ENCODE results near the gene ZNF396.

The ZNF396 gene

DNA sequence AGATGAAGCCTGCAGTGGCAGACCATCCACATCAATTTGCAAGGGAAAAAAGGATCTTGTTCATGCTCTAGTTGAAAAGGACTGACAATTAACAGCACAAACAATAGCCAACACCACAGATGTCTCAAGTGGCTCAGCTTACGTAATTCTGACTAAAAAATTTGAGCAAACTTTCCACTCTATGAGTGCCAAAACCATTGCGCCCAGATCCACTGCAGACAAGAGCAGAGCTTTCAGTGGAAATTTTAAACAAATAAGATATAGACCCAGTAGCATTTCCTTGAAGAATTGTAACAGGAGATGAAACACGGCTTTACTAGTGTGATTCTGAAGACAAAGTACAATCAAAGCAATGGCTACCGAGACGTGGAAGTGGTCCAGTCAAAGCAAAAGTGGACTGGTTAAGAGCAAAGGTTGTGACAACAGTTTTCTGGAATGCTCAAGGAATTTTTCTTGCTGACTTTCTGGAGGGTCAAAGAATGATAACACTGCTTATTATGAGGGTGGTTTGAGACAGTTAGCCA lies 12.0 kb upstream of the ZNF396 start:
- no peak overlapping the region for H3K4me3 ChIP-seq (ENCODE audit: low read depth, low read length)
- peak; percentile 64 for DNase-seq (ENCODE audit: low read depth, low spot score)
- no peak for TF ChIP-seq CTCF (IDR thresholded peaks at IDR 0.05; ENCODE audit: low read depth, low read length)
- in situ Hi-C loops (cut with HindIII; ENCODE audit: low sequenced_read_pairs) = no loop called here

DNA sequence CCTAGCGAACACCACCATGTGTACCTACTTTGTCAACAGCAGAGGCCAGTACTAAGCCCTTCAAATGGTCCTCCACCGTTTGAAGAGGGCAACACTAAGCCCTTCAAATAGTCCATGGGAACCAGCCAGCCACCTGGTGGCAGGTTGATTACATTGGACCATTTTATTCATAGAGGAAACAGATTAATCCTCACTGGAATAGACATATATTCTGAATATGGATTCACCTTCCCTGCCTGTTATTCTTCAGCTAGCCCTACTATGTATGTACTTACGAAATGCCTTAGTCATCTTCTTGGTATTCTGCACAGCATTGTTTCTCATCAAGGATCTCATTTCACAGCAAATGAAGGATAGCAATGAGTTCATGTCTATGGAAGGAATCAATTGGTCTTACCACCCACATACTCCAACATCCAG lies 10.0 kb upstream of the ZNF396 start:
- peak; percentile 23 for DNase-seq (ENCODE audit: low read depth, low spot score)
- TF ChIP-seq CTCF (IDR thresholded peaks at IDR 0.05; ENCODE audit: low read depth, low read length) = peak; percentile 17
- in situ Hi-C loops (cut with HindIII; ENCODE audit: low sequenced_read_pairs) = no loop called here
- no peak overlapping the region for H3K4me3 ChIP-seq (ENCODE audit: low read depth, low read length)

DNA sequence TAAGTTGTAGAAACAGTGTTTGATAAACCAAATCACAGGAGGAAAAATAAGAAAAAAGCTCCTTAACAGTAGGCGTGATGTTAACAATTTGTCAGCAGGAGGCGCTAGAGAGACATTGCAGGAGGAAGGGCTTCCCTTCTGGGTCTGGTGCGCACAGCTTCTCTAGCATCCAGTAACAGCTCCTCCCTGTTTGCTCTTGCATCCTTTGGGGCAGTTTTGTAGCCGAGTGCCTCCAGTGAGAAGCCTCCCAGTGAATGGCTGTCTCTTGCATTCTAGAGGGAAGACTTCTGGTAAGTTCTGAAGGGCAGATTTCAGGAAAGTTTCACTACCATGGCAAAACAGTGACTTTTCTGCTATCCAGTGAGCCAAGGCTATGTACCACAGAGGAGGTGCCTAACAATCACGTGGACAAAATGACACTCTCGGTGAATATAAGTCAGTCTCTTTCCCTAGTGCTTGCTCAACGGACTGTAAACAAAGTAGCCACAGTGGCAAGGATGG lies 9.5 kb upstream of the ZNF396 start:
- peak; percentile 94 for TF ChIP-seq CTCF (IDR thresholded peaks at IDR 0.05; ENCODE audit: low read depth, low read length)
- in situ Hi-C loops (cut with HindIII; ENCODE audit: low sequenced_read_pairs) = no loop called here
- no peak overlapping the region for H3K4me3 ChIP-seq (ENCODE audit: low read depth, low read length)
- peak; percentile 82 for DNase-seq (ENCODE audit: low read depth, low spot score)

DNA sequence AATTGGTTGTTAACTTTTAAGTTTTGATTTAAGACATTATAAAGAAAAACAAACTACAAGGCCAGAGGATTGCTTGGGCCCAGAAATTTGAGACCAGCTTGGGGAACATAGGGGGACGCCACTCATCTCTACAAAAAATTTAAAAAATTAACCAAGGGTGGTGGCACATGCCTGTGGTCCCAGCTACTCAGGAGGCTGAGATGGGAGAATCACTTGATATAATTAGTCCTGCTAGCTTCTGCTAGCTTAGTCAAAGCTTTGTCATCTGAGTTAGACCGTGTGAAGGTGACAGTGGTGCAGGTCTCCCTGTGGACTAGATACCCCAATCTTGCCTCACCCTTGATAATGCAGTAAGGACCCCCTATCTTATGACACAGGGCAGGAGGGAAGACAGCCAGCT lies 6.0 kb upstream of the ZNF396 start:
- in situ Hi-C loops (cut with HindIII; ENCODE audit: low sequenced_read_pairs) = no loop called here
- TF ChIP-seq CTCF (IDR thresholded peaks at IDR 0.05; ENCODE audit: low read depth, low read length) = no peak
- no peak for DNase-seq (ENCODE audit: low read depth, low spot score)
- H3K4me3 ChIP-seq (ENCODE audit: low read depth, low read length) = no peak overlapping the region

DNA sequence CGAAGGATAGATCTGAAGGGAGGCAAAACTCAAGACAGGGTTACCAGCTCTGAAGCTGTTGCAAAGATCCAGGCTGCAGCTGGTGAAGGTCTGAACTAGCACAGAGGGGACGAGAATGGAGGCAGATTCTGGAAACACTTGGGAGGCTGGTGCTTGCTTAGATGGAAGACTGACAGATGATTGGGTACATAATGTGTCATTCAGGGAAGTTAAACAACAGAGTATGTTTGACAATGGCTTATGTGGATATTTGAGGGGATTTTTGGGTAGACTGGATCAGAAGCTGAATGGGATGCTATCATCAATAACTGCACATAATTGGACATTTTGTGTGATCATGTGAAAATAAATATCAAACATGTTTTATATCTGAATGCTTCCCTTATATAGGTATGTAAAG lies 2.3 kb upstream of the ZNF396 start:
- in situ Hi-C loops (cut with HindIII; ENCODE audit: low sequenced_read_pairs) = no loop called here
- no peak for DNase-seq (ENCODE audit: low read depth, low spot score)
- H3K4me3 ChIP-seq (ENCODE audit: low read depth, low read length) = no peak overlapping the region
- no peak for TF ChIP-seq CTCF (IDR thresholded peaks at IDR 0.05; ENCODE audit: low read depth, low read length)

DNA sequence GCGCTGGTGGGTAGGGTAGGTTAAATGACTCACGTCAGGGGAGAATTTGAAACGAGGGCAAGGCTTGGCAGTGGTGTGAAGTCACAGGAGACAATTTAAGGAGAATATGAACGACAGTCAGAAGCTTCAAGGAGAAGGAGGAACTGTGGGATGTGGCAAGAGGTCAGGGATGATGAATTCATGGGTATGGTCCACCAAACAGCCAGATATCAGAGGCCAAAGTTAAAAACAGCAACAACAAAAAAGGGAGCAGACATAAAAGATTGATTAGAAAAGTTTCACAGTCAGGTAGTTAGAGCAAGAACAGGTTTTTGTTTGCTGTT lies 1.4 kb upstream of the ZNF396 start:
- in situ Hi-C loops (cut with HindIII; ENCODE audit: low sequenced_read_pairs) = no loop called here
- TF ChIP-seq CTCF (IDR thresholded peaks at IDR 0.05; ENCODE audit: low read depth, low read length) = no peak

More for the DNA sequence above, 1.4 kb upstream of the ZNF396 start:
- H3K4me3 ChIP-seq (ENCODE audit: low read depth, low read length) = no peak overlapping the region
- no peak for DNase-seq (ENCODE audit: low read depth, low spot score)

Data from astrocyte of the spinal cord (primary cell).